ENCODE results near the gene PIGZ.

DNA sequence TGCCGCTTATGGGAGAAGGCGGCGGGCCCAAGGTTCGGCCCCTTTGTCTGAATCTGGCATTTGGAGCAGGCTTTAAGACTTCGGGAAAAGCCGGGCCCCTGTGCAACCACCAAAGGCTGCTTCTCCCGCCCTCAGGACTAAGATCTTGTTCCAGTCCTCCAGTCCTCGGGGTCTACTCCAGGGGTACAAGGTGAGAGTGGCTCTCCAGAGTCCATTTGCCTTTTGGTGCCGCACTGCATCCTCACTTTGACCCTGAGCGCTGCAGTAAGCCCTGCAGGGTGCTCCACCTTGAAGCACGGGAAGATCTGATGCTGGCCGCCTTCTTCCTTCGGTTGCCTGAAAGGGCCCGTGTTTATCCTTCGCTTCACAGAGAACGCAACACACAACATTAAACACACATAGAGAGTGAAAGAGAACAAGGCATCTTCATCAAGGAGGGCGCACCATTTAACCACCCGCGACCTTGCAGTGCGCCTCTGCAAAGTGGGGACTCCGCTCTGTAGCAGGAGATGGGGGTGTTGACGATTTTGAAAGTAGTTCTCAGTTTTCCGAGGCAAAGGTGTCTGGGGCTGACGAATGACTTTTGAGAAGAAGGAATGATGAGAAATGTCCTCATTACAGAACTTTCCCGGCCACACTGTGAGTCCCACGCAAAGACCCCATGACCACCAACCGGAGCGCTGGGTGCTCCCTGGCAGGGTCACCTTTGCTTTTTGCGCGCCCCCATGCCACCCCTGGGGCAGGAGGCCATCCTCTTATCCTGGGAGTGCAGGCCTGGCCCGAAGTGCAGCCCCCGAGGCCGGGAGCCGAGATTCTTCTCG, 1.0 kb downstream of the PIGZ start:
- TF ChIP-seq CTCF (IDR thresholded peaks at IDR 0.05): no peak
- no peak for TF ChIP-seq POLR2A (IDR thresholded peaks at IDR 0.05)
- TF ChIP-seq POLR2AphosphoS5 (IDR thresholded peaks at IDR 0.05): no peak
